HG02973 (cell line): ENCODE results near the gene TAS2R3.
"Not testable (repeated sequence)": the region's sequence is repeated elsewhere in the genome, so short reads cannot be mapped to it uniquely, and the experiment has no call there.

Experiments
- ATAC-seq: cut with Tn5 transposase; IDR thresholded peaks from one replicate; pipeline ENCODE4 v1.9.1; 2021; ENCODE audit warnings: moderate library complexity; ENCODE audit not compliant: unreplicated experiment

The TAS2R3 gene, protein sequence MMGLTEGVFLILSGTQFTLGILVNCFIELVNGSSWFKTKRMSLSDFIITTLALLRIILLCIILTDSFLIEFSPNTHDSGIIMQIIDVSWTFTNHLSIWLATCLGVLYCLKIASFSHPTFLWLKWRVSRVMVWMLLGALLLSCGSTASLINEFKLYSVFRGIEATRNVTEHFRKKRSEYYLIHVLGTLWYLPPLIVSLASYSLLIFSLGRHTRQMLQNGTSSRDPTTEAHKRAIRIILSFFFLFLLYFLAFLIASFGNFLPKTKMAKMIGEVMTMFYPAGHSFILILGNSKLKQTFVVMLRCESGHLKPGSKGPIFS

DNA sequence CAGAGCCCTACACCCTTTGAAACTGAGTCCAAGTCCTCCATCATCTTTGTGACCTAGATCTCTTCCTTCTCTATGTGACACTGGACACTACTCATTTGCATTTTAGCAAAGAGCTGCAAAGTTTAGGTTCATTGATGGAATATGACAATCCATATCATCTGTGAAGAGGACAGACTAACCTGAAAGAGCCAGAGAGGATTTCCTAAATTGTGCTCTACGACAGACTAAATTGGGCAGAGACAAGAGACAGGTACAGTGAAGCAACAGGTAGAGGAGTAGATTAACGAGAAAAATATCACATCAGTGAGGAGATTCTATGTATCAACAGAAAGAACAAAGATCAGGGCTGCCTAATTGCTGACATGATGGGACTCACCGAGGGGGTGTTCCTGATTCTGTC lies at the start of gene TAS2R3:
TSS of gene TAS2R3 (plus strand) at position 301 of the 400 bp plus-strand sequence. CDS start at position 363, 62 bp downstream.
- no peak for ATAC-seq

DNA sequence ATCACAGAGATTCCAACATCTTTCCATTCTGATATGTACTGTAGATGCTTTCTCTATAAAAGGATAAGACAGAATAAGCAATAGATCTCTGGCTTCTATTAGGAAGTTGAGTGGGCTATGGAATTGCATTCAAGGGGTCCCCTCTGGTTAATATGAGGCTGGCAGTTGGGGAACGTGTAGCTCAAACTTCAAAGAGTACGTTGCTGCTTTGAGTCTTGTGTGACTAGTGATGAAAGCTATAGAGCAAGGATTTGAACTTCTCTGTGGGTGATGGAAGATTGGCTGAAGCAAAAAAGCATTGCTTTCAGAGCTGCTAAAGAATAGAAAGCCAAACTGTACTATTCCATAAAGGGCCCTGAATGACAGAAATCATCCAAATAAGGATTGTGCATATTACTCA lies 49.3 kb upstream of the TAS2R3 start:
- no peak for ATAC-seq

DNA sequence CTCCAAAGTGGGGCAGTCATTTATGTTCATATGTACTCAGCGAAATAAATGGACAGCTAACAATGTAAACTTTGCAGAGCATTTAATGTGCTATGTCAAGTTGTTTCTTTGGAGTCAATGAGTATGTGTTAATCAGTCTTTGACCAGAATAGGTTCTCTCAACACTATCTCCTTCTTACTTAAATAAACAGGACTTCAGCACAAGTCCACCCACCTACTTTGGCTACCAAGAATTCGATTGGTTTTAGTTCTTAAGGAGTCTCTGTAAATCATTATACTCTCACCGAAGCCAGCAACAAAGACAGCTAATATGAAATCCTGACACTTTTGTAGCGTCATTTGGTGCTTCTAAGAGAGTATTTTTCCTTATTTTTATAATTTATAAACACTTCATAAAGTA lies 48.9 kb upstream of the TAS2R3 start:
- ATAC-seq, result no peak

DNA sequence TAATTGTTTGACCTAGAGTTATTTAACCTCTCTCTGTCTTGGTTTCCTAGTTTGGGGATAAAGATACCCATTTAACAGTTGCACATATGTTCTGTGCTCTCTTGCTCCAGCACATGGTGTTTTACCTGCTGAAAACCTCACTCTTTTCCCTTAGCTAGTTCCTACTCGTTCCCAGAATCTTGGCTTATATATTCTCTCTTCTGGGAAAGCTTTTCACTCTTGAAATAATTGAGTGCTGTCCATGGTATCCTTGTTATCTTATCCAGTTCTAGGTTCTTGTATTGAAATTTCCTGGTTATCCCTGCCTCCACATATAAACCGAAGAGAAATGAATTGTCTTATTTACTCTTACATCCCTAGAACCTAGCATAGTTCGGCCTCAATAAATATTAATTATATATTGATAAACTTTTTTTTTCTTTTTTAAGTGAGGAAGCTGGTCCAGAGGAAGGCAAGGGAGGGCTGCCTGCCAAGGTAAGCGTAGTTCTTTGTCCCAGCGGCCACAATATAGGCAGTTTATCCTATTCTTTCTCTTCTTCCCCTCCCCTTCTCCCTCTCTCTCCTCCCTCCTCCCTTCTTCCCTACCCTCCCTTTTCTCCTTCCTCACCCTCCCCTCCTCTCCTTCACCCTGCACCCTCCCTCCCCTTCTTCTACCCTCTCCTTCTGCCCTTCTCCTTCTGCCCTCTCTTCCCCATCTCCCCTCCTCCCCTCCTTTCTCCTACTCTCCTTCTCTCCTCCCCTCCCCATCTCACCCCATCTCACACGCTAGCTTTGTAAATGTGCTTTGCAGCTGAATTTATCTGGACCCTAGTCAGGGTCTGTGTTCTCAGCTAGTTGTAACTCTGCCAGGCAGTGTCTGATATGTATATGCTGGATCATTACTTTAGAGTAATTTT lies 47.9 kb upstream of the TAS2R3 start:
- no peak for ATAC-seq

DNA sequence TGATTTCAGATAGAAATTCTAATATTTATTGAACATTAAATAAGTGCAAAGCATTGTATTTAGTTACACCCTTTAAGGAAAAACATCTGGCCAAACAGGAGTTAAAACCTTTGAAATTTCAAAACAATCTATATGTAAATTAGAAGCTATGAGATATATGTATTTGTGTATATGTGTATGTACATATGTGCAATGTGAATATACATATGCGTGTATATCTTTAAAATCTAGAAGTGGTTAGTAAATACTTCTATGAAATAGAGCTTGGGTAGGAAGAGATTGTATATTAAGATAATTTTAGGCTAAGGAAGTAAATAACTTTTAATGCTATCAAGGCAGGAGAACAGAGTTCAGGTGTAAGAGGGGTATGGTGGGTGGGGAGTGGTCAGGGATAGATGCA lies 46.4 kb upstream of the TAS2R3 start:
- no peak for ATAC-seq

DNA sequence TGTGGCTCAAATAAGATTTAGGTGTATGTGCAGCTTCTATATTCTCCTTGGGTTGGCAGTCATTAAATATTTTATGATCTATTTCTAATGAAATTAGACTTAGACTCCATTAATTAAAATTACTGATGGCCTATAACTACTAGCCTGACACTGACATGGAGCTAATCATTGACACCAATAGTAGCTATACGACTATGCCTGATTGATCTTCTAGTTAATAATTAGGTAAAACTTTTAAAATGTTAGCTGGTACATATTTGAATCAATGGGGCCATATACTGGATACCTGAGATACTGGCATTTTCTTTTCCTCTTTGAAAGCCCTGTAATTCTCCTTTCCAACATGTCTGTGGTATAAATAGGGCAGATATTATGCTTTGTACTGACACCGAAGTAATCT lies 41.4 kb upstream of the TAS2R3 start:
- no peak for ATAC-seq

DNA sequence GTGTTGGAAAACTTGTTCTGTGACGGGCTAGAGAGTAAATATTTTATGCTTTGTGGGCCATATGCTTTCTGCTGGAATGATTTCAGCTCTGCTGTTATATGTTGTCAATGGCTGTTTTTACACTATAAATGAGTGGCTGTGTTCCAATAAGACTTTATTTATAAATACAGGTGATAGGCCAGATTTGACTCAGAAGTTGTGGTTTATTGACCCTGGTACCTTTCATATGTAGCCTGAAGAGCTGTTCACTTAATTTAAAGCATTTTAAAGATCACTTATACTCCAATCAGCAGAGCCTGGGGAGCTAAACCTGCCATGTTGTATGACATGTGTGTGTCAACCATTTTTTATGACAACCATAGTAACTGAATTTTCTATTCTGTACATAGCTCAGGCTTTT lies 34.9 kb upstream of the TAS2R3 start:
- no peak for ATAC-seq

DNA sequence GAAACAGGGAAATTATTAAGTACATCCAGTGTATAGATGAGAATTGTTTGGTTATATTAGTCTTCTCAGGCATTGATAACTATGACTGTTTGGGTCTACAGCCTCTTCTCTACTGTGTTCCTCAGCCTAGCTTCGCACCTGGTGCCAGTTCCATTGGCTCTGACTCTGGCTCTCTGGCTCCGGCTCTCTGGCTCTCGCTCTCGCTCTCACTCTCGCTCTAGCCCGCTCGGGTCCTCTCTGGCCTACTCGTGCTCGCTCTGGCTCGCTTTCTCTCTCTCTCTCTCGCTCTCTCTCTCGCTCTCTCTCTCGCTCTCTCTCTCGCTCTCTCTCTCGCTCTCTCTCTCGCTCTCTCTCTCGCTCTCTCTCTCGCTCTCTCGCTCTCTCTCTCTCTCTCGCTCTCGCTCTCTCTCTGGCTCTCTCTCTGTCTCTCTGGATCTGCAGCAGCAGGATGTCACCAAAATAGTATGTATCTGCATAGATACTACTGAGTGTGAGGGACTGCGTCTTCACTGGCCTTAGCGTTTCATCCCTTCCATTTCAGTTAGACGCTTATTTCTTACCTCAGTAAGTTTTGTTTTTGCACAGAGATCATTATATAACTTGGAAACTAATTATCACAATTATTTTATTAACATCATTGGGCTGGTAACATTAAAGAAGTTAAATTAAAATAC lies 32.3 kb upstream of the TAS2R3 start:
- ATAC-seq, result no peak

DNA sequence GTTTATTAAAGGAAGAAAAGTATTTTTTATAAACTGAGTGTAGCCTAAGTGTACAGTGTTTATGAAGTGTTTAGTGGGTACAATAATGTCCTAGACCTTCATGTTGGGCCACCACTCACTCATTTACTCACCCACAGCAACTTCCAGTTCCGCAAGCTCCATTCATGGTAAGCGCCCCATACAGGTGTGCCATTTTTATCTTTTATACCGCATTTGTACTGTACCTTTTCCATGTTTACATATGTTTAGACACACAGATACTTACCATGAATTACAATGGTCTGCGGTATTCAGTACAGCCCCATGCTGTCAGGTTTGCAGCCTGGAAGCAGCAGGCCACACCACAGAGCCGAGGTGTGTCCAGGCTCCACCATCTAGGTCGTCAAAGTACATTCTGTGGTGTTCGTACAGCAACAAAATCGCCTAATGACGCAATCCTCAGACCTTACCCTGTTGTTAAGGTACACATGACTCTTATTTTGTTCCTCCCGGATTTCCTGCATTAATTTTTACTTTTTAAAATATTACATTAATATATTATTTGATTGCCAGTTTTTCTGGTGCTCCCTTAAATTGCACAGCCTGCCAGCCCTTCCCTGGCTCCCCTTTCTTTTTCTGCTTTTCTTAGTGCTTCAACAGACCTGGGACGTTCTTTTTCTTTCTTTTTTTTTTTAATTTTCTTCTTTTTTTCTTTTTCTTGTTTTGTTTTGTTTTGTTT lies 26.6 kb upstream of the TAS2R3 start:
- no peak for ATAC-seq

DNA sequence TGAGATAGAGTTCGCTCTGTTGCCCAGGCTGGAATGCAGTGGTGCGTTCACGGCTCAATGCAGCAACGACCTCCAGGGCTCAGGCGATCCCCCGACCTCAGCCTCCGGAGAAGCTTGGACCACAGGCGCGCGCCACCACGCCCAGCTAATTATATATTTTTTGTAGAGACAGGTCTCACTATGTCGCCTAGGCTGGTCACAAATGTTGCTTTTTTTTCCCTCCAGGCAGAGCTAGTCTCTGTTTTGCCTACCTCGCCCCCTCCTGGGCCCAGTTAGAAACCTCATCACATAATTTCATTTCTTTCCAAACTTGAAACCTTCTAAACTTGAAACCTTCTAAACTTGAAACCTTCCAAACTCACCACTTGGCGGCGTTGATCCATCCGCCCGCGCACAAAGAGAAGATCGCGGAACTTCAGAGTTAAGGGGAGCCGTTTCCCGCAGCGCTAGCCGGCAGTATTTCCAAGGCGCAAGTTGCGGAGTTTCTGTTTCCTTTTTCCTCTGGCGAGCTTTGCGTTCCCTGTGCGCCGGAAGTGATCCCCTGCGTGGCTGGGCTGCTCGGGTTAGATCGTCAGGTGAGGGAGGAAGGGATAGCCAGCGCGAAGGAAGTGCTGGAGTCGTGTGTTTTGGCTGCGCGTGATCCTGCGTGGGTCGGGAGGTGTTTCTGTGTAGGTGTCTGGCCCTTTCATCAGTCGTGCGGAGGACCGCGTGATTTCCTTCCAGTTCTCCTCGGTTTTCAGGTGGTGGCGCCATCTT lies 25.9 kb upstream of the TAS2R3 start, which contains the start of gene SSBP1:
TSS of gene SSBP1 (plus strand) at position 523 of the 756 bp plus-strand sequence. CDS start 809 bp downstream, outside the sequence.
- ATAC-seq, result peak; percentile 89

DNA sequence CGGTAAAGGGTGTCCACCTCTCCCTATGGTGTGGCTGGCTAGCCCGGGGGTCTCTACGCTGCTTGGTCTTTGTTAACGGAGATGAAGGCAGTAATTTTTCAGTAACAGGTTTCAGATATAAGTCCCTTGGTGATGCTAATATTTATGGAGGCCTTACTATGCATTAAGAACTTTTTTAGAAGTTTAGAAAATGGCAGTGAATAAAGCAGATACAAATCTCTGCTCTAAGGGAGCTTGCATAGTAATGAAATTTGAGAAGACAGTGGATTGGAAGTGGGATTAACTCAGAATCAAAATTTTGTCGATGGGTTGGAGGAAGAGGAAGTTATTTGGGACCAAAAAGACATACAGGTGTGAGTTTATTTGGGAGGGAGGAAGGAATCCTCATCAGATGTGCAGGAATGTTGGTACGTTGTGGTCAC lies 25.3 kb upstream of the TAS2R3 start:
- no peak for ATAC-seq

DNA sequence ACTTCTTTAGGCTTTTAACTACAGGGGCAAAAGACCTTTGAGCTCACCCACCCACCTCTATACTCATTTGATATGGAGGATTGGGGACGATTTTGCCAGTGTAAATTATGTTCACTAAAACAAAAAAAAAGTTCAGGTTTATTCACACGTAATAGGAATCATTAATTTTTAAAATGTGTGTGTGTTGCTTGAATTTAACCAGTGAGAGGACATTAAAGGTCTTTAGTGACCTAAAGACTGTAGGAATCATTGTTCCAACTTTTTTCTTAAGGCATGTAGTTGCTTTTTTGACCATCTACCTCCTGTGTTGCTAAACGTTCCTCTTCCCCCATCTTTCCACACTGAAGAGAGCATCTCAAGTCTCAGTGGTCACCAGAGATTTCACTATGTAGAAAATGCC lies 24.6 kb upstream of the TAS2R3 start:
- no peak for ATAC-seq

DNA sequence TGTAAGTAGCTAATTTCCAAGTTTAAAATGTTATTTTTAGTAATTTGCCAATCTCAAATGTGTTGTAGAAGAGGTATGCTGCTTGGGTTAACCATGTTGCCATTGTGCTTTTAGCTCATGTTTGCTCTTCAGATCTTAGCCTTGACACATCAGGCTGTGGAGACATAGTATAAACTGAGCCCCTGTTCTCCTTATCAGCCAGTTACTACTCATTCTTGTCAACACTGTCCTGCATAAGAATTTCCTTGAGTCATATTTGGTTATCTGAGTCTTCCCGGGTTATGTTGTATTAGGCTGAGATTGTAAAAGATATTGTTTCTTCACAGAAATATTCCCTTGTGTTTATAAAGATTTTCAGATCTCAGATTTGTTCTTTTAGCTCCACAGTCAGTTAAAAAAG lies 21.7 kb upstream of the TAS2R3 start:
- ATAC-seq, result no peak

DNA sequence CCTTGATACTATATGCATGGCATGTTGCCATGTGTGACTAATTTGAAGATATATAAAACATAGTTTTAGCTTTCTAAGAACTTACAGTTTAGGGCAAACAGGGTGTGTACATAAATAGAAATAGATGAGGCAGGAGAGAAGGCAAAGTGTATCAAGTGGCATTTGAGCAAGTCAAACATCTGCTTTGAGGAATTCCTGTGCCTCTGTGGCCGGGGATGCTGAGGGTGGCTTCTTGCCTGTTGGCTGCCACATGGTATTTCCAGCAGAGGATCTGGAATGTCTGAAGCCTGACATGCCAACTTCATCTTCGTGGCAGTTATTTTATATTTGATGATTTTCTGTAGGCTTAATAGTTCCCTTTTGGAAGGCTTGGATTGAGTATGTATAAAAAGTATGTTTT lies 19.8 kb upstream of the TAS2R3 start:
- ATAC-seq, result no peak

DNA sequence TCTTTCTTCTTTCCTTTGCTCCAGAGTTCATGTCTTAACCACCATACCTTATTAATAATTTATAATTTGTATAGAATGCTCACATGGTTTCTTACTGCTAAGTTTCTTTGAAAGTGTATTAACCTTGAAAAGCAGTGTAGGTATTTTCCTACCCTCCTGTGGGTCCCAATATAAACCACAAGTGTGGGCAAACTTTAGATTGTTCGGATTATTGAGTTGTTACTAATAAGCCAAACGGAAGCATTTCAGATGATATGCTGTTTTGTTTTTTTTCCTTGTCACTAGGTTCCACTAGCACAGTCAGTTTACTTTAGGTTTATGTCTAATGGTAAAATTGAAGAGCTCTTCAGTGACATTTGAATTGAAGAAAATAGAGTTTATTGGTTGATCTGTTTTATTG lies 15.5 kb upstream of the TAS2R3 start:
- no peak for ATAC-seq

DNA sequence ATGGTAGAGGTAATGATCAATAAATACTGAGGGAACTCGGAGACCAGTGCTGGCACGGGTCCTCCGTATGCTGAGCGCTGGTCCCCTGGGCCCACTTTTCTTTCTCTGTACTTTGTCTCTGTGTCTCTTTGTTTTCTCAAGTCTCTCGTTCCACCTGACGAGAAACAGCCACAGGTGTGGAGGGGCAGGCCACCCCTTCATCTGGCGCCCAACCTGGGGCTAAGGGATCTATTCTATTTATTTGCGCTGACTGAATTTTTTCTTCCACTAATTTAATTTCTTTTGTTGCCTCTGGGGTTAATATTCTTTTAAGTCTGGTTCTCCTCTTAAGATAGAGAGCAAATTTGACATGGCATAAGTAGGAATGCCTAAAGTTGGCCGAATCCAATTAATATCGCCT lies 12.0 kb upstream of the TAS2R3 start:
- not testable (repeated sequence) for ATAC-seq

DNA sequence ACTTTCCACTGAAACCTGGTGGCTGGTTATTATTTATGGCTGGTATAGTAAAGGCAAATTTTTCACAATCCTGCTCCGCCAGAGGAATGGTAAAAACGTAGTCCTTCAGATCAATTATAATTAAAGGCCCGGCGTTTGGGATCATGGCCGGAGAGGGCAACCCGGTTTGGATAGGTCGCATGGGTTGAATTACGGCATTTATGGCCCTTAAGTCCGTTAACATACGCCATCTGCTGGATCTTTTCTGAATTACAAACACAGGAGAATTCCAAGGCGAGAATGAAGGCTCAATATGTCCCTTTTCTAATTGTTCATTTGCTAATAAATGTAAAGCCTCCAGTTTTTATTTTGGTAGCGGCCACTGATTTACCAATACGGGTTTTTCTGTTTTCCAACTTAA lies 11.3 kb upstream of the TAS2R3 start:
- no peak for ATAC-seq

DNA sequence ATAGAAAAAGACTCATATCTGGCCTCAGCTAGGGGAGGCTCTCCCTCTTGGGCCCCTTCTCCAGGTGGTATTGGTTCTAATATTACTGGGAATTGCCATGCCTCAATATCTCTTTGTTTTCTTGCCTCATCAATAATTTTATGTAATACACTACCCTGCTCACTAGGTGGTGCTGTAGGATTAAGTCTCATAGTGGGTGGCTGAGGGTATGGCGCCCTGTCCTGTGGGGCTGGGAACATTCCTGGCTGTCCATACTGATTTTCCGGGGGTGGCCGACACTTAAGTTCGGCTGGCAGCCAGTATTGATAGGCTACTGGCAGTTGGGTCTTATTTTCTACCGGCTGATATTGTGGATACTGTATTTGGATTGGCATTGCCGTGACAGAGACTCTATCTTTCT lies 9.0 kb upstream of the TAS2R3 start:
- no peak for ATAC-seq

DNA sequence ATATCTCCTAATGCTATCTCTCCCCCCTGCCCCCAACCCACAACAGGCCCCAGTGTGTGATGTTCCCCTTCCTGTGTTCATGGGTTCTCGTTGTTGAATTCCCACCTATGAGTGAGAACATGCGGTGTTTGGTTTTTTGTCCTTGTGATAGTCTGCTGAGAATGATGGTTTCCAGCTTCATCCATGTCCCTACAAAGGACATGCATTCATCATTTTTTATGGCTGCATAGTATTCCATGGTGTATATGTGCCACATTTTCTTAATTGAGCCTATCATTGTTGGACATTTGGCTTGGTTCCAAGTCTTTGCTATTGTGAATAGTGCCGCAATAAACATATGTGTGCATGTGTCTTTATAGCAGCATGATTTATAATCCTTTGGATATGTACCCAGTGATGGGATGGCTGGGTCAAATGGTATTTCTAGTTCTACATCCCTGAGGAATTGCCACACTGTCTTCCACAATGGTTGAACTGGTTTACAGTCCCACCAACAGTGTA lies 6.2 kb downstream of the TAS2R3 start:
- ATAC-seq, result not testable (repeated sequence)

DNA sequence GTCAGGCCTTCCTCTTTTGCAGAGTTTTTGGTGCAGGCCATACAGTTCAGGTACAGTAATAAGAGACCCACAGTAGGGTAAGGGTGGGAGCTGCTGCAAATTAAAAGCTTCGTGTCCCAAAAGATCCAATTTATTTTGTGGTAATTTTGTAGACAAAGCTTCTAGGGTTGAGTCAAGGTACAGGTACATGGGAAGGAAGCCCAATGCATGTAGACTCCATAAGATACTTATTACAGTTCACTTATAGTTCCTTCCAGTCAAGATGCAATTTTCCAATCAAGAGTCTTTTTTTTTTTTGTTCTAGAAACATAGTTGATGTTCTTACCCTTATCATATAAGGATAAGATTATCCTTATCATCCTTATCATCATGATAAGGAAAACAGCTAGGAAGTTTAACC lies 12.5 kb downstream of the TAS2R3 start, which contains the start of gene TAS2R4:
TSS of gene TAS2R4 (plus strand) at position 301 of the 400 bp plus-strand sequence. CDS start 1,815 bp downstream, outside the sequence.
- no peak for ATAC-seq
